GM08714 (cell line): ENCODE results near the gene GZMB.
"Not testable (repeated sequence)": the region's sequence is repeated elsewhere in the genome, so short reads cannot be mapped to it uniquely, and the experiment has no call there.

ENCODE experiments used
- H3K4me3 ChIP-seq: fragments of 200-500 bp; sonication (Bioruptor generic); 2 replicates; pipeline ENCODE4 v1.5.1; 2014; ENCODE audit warnings: mild to moderate bottlenecking, low read length, inconsistent platforms
- ZNF274 ChIP-seq: IDR thresholded peaks from 2 replicates; pipeline ENCODE4 v1.6.1; 2012; ENCODE audit warnings: mild to moderate bottlenecking, low read depth, low read length

GZMB gene

GRCh38 chr14:24609655-24610344 is 24.2 kb downstream of the GZMB start, which contains the start of gene GZMH:
Gene GZMH (minus strand): TSS chr14:24609685. CDS start chr14:24609613, 72 bp downstream.
- no peak for TF ChIP-seq ZNF274
- no peak within 1 kb of the TSS for H3K4me3 ChIP-seq

DNA sequence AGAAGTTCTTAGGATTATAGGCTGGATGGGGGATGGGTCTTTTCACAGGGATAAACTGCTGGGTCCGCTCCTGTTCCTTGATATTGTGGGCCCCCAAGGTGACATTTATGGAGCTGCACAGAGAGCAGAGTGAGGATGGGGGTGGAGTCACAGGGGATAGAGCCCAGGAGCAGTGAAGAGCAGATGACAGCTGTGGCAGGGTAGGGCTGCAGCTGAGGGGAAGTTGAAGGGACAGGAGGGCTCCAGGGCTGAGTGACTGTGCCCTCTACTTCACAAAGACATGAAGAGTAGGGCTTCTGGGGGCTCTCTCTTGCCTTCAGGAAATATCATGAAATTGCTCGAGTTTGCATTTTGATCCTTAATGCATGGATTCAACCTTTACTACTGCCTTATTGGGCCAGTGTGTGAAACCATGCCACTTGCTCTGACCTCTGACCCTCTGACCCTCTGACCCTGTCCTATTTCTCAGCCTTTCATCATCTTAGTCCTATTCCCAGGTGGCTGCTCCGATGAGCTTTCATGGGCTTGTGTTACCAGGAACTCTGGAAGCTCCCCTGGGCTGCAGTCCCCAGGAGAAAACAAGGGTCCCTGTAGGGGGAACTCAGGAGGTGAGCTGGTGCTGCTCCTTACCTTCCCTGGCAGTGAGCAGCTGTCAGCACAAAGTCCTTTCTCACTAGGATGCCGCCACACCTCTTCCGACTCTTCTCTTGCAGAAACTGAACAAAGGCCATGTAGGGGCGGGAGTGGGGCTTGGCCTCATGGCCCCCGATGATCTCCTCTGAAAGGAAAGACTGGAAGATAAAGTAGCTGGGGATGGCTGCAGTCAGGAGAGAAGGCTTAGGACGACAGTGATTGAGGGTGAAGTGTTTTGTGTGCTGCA is 26.1 kb downstream of the GZMB start:
- H3K4me3 ChIP-seq, result no peak overlapping the region
- TF ChIP-seq ZNF274, result no peak

DNA sequence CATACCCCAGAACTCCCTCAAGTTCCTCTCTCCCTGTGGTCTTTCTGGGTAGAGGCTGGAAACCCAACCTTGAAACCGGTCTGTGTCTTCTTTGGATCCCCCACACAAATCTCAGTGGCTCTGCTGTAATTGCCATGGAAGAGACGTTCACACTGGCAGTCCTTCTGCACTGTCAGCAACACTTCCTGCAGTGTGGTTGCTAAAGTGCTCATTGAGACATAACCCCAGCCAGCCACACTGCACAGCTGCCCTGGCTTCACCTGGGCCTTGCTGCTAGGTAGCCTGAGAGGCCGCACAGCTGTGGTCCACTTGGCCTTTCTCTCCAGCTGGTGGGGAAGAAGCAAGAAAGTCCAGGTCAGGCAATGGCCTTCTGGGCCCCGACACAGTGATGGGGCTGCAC is 26.9 kb downstream of the GZMB start:
- no peak for TF ChIP-seq ZNF274
- no peak overlapping the region for H3K4me3 ChIP-seq

GRCh38 chr14:24606297-24606696 is 27.7 kb downstream of the GZMB start:
- no peak overlapping the region for H3K4me3 ChIP-seq
- no peak for TF ChIP-seq ZNF274

- no peak overlapping the region for H3K4me3 ChIP-seq
- no peak for TF ChIP-seq ZNF274
Measured at GRCh38 chr14:24605435-24606190, 28.4 kb downstream of the GZMB start.

GRCh38 chr14:24597403-24597802 is 36.6 kb downstream of the GZMB start:
- no peak overlapping the region for H3K4me3 ChIP-seq
- TF ChIP-seq ZNF274, result no peak

- no peak for TF ChIP-seq ZNF274
Measured at GRCh38 chr14:24595073-24595808, 38.7 kb downstream of the GZMB start.

DNA sequence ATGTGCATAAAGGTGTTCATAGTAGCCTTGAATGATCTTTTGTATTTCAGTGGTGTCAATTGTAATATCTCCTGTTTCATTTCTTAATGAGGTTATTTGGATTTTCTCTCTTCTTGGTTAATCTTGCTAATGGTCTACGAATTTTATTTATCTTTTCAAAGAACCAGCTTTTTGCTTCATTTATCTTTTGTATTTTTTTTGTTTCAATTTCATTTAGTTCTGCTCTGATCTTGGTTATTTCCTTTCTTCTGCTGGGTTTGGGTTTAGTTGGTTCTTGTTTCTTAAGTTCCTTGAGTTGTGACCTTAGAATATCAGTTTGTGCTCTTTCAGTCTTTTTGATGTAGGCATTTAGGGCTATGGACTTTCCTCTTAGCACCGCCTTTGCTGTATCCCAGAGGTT is 43.0 kb downstream of the GZMB start:
- not testable (repeated sequence) for H3K4me3 ChIP-seq

More at GRCh38 chr14:24595073-24595808, 38.7 kb downstream of the GZMB start:
- H3K4me3 ChIP-seq, result no peak overlapping the region

- H3K4me3 ChIP-seq, result not testable (repeated sequence)
Measured at GRCh38 chr14:24584402-24584801, 49.6 kb downstream of the GZMB start.
